ENCODE results near the gene ZNF536. TPM values are rescaled to one million over a fixed set of nuclear protein-coding genes. Genes with fewer than 3 reads are reported as not detected.

Gene ZNF536
- total RNA-seq, 1 experiment from 2014 or later, result 2.9 TPM

GRCh38 chr19:30358821-30359580 lies 13.2 kb upstream of the ZNF536 start:
- Histone ChIP-seq H3K4me1 (ENCODE audit: insufficient read depth, low read length, poor library complexity, severe bottlenecking) (peaks cover 16% of the 10 kb centered on the region), H3K27me3 (replicated peaks; ENCODE audit: insufficient read depth, low read depth, low read length, poor library complexity) (no peaks in the 10 kb centered on the region), H3K36me3 (ENCODE audit: insufficient read depth, low read length, poor library complexity, severe bottlenecking) (no peaks in the 10 kb centered on the region), H3K9me3 (ENCODE audit: low read depth, low read length, poor library complexity, severe bottlenecking) (no peaks in the 10 kb centered on the region), H3K27ac (ENCODE audit: low read depth, low read length, poor library complexity, severe bottlenecking) (no peak overlapping the region), H3K4me3 (ENCODE audit: low read depth, low read length, poor library complexity, severe bottlenecking) (no peak overlapping the region)
- DNase-seq (ENCODE audit: low spot score), result no peak
- ChIA-PET POLR2A (ENCODE audit: low non-redundant PET) (no interaction called here), CTCF (no interaction called here)
- intact Hi-C loops (cut with micrococcal nuclease; ENCODE audit: unreplicated experiment), result no loop called here
- TF ChIP-seq CTCF (conservative IDR thresholded peaks at IDR 0.05; ENCODE audit: low read depth, low read length) (no peak), EZH2 (IDR thresholded peaks at IDR 0.05; ENCODE audit: borderline replicate concordance, low read depth, low read length, poor library complexity, severe bottlenecking) (no peak)
- BruUV-seq (replicated peaks), result no TSS peak

GRCh38 chr19:30359936-30360335 lies 12.2 kb upstream of the ZNF536 start:
- no peak overlapping the region for H3K4me3 ChIP-seq (ENCODE audit: low read depth, low read length, poor library complexity, severe bottlenecking)
- H3K36me3 ChIP-seq (ENCODE audit: insufficient read depth, low read length, poor library complexity, severe bottlenecking), result no peaks in the 10 kb centered on the region
- CTCF ChIA-PET, result no interaction called here
- no TSS peak for BruUV-seq (replicated peaks)
- POLR2A ChIA-PET (ENCODE audit: low non-redundant PET), result no interaction called here
- intact Hi-C loops (cut with micrococcal nuclease; ENCODE audit: unreplicated experiment), result no loop called here
- H3K27ac ChIP-seq (ENCODE audit: low read depth, low read length, poor library complexity, severe bottlenecking), result no peak overlapping the region
- DNase-seq (ENCODE audit: low spot score), result no peak
- H3K4me1 ChIP-seq (ENCODE audit: insufficient read depth, low read length, poor library complexity, severe bottlenecking), result peaks cover 16% of the 10 kb centered on the region
- H3K9me3 ChIP-seq (ENCODE audit: low read depth, low read length, poor library complexity, severe bottlenecking), result no peaks in the 10 kb centered on the region
- TF ChIP-seq CTCF (conservative IDR thresholded peaks at IDR 0.05; ENCODE audit: low read depth, low read length) (no peak), EZH2 (IDR thresholded peaks at IDR 0.05; ENCODE audit: borderline replicate concordance, low read depth, low read length, poor library complexity, severe bottlenecking) (no peak)
- no peaks in the 10 kb centered on the region for H3K27me3 ChIP-seq (replicated peaks; ENCODE audit: insufficient read depth, low read depth, low read length, poor library complexity)

- no TSS peak for BruUV-seq (replicated peaks)
- no peak for TF ChIP-seq CTCF (conservative IDR thresholded peaks at IDR 0.05; ENCODE audit: low read depth, low read length)
- Histone ChIP-seq H3K36me3 (ENCODE audit: insufficient read depth, low read length, poor library complexity, severe bottlenecking) (no peaks in the 10 kb centered on the region), H3K27me3 (replicated peaks; ENCODE audit: insufficient read depth, low read depth, low read length, poor library complexity) (no peaks in the 10 kb centered on the region), H3K9me3 (ENCODE audit: low read depth, low read length, poor library complexity, severe bottlenecking) (no peaks in the 10 kb centered on the region), H3K27ac (ENCODE audit: low read depth, low read length, poor library complexity, severe bottlenecking) (no peak overlapping the region), H3K4me1 (ENCODE audit: insufficient read depth, low read length, poor library complexity, severe bottlenecking) (peaks cover 16% of the 10 kb centered on the region), H3K4me3 (ENCODE audit: low read depth, low read length, poor library complexity, severe bottlenecking) (no peak overlapping the region)
- CTCF ChIA-PET, result no interaction called here
- DNase-seq (ENCODE audit: low spot score), result peak; percentile 72
- intact Hi-C loops (cut with micrococcal nuclease; ENCODE audit: unreplicated experiment), result no loop called here
- POLR2A ChIA-PET (ENCODE audit: low non-redundant PET), result no interaction called here
These were observed 11.6 kb upstream of the ZNF536 start for GRCh38 chr19:30360376-30361106.
